ENCODE measurements around the gene WNT3A. TPM values are rescaled to one million over a fixed set of nuclear protein-coding genes. Genes with fewer than 3 reads are reported as not detected.

WNT3A gene
- total and polyA plus RNA-seq, 9 of the 15 experiments (the other 6 are each of a cell fraction or from before 2014, with no cell fraction given), result not detected

DNA sequence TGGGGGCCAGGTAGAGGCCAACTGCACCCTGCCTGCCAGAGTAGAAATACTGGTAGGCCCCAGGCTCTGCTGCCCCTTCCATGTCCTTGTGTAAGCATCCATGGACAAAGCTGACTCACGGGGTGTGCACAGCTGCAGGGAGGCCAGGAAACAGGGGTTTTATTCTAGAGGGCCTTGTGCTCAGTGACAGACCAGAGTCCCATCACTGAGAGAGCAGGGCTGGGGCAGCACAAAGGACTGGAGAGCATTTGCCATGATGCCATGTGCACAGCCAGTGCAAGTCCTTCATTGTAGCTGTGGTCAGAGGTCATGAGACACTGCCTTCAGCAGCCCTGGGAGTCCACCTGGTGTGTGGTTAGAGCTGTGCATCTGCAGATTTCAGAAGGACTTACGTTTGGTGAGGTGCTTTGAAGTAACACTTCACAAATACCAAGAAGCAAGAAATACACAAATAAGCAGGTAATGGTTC lies 83.8 kb downstream of the WNT3A start:
- ChIA-PET CTCF (ENCODE audit: low intra/inter-chr PET ratio) (no interaction called here), POLR2A (interaction anchor here (0.9 to 7.1 kb wide), 6 partner anchors 7 to 42 kb away, joined by 3 to 92 read pairs (median 8); partner anchors contain the start of gene ARF1)
- DNase-seq (ENCODE audit: extremely low read depth in 1 of 4, low spot score in 3 of 4) (no peak), FAIRE-seq (no peak), ATAC-seq (peak; percentile 7; the same call in 1 of the 3 replicates)
- 70% methylated on average over 2 of the region's 2 CpGs for WGBS (ENCODE audit: insufficient coverage, low coverage, missing lambda C conversion rate)
- intact Hi-C loops (cut with micrococcal nuclease) (no loop called here), in situ Hi-C loops (cut with MboI) (no loop called here)
- Histone ChIP-seq H3K36me3 (ENCODE audit: control insufficient read depth, insufficient read depth, low read length) (peaks cover 93% of the 10 kb centered on the region), H3K79me2 (ENCODE audit: control insufficient read depth, insufficient read depth, low read length) (peaks cover 100% of the 10 kb centered on the region), H3K27me3 (ENCODE audit: control insufficient read depth in 2 of 2, insufficient read depth in 2 of 2, low read length in 2 of 2) (no peaks in the 10 kb centered on the region), H3K27ac (ENCODE audit: extremely low read depth, low read depth, low read length) (no peak overlapping the region), H3K9ac (ENCODE audit: insufficient read depth in 1 of 2, low read depth in 2 of 2, low read length in 2 of 2) (no peak overlapping the region), H3K4me2 (ENCODE audit: insufficient read depth, low read length) (no peak overlapping the region), H3K4me3 (no peak overlapping the region), H3K9me3 (replicated peaks; ENCODE audit: control insufficient read depth, insufficient read depth, low read depth, low read length) (peaks cover 17% of the 10 kb centered on the region), H4K20me1 (replicated peaks; ENCODE audit: control insufficient read depth, insufficient read depth, low read length) (peaks cover 94% of the 10 kb centered on the region), H2AFZ (ENCODE audit: low read depth, low read length) (no peak overlapping the region), H3K4me1 (replicated peaks in 1 of 2; ENCODE audit: control insufficient read depth in 2 of 2, insufficient read depth in 2 of 2, low read length in 2 of 2) (peaks cover 29 to 34% of the 10 kb centered on the region in 2 experiments; a peak in 4 of 5 replicates), H3K9me1 (ENCODE audit: control insufficient read depth, insufficient read depth, low read length) (peaks cover 37% of the 10 kb centered on the region)
- no TSS peak for BruUV-seq (replicated peaks)
- TF ChIP-seq NFRKB (IDR thresholded peaks at IDR 0.05; ENCODE audit: low read depth) (no peak), TEAD4 (IDR thresholded peaks at IDR 0.05; ENCODE audit: low read length) (no peak), TEAD4 (CRISPR knock-in tag; IDR thresholded peaks at IDR 0.05; ENCODE audit: borderline replicate concordance) (0 out of 2 replicates have a peak, but pooled peaks have one; percentile 53)

DNA sequence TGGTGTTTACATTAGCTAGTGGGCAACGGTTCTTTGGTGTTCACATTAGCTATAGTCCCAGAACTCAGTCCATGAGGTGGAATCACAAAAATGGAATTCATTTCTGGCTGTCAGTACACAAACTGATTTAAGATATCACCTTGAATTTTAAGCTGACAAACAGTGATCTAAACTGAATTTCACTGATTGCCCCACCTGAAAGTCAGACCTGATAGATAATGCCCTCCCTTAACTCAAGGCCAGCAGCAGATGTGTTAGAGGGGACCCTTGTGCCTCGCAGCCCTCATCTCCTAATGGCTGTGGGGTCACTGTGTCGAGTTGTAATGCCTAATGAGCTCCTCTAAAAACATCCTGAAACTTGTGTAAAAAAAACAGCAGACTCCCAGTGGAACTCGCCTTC lies 84.3 kb downstream of the WNT3A start:
- Histone ChIP-seq H3K9ac (ENCODE audit: insufficient read depth in 1 of 2, low read depth in 2 of 2, low read length in 2 of 2) (no peak overlapping the region), H3K79me2 (ENCODE audit: control insufficient read depth, insufficient read depth, low read length) (peaks cover 100% of the 10 kb centered on the region), H3K27me3 (ENCODE audit: control insufficient read depth in 2 of 2, insufficient read depth in 2 of 2, low read length in 2 of 2) (no peaks in the 10 kb centered on the region), H3K27ac (ENCODE audit: extremely low read depth, low read depth, low read length) (no peak overlapping the region), H3K9me3 (replicated peaks; ENCODE audit: control insufficient read depth, insufficient read depth, low read depth, low read length) (peaks cover 17% of the 10 kb centered on the region), H3K4me1 (replicated peaks in 1 of 2; ENCODE audit: control insufficient read depth in 2 of 2, insufficient read depth in 2 of 2, low read length in 2 of 2) (peaks cover 25 to 30% of the 10 kb centered on the region in 2 experiments; a peak in 4 of 5 replicates), H4K20me1 (replicated peaks; ENCODE audit: control insufficient read depth, insufficient read depth, low read length) (peaks cover 94% of the 10 kb centered on the region), H3K36me3 (ENCODE audit: control insufficient read depth, insufficient read depth, low read length) (peaks cover 93% of the 10 kb centered on the region), H2AFZ (ENCODE audit: low read depth, low read length) (no peak overlapping the region), H3K4me2 (ENCODE audit: insufficient read depth, low read length) (no peak overlapping the region), H3K9me1 (ENCODE audit: control insufficient read depth, insufficient read depth, low read length) (peaks cover 33% of the 10 kb centered on the region), H3K4me3 (no peak overlapping the region)
- ATAC-seq, result no peak
- DNase-seq (ENCODE audit: extremely low read depth in 1 of 4, low spot score in 3 of 4), result no peak
- intact Hi-C loops (cut with micrococcal nuclease) (no loop called here), in situ Hi-C loops (cut with MboI) (no loop called here)
- no peak for FAIRE-seq
- POLR2A ChIA-PET, result interaction anchor here (0.9 to 7.1 kb wide), 6 partner anchors 8 to 43 kb away, joined by 3 to 92 read pairs (median 8); partner anchors contain the start of gene ARF1
- BruUV-seq (replicated peaks), result no TSS peak
- CTCF ChIA-PET (ENCODE audit: low intra/inter-chr PET ratio), result no interaction called here
- no peak for TF ChIP-seq ZNF217 (CRISPR knock-in tag; IDR thresholded peaks at IDR 0.05)
- TF ChIP-seq, protein P1, sequence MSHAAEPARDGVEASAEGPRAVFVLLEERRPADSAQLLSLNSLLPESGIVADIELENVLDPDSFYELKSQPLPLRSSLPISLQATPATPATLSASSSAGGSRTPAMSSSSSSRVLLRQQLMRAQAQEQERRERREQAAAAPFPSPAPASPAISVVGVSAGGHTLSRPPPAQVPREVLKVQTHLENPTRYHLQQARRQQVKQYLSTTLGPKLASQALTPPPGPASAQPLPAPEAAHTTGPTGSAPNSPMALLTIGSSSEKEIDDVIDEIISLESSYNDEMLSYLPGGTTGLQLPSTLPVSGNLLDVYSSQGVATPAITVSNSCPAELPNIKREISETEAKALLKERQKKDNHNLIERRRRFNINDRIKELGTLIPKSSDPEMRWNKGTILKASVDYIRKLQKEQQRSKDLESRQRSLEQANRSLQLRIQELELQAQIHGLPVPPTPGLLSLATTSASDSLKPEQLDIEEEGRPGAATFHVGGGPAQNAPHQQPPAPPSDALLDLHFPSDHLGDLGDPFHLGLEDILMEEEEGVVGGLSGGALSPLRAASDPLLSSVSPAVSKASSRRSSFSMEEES (CRISPR knock-in tag; IDR thresholded peaks at IDR 0.05), result no peak
- TF ChIP-seq HDAC1 (IDR thresholded peaks at IDR 0.05), result no peak
- TF ChIP-seq PML (IDR thresholded peaks at IDR 0.05; ENCODE audit: low read length), result no peak
- no peak for TF ChIP-seq HDAC6 (IDR thresholded peaks at IDR 0.05; ENCODE audit: low read depth, low read length)
- WGBS (ENCODE audit: insufficient coverage, low coverage, missing lambda C conversion rate), result 88% methylated on average over 4 of the region's 4 CpGs
